OCI-LY7 (cell line): ENCODE results near the gene CHD9.

Source experiments
- EZH2phosphoT487 ChIP-seq: fragments of 200-600 bp; sonication (generic); IDR thresholded peaks from 2 replicates; pipeline ENCODE4 v1.6.1; 2018; ENCODE audit warnings: low read depth, borderline replicate concordance, mild to moderate bottlenecking, mixed run types, antibody characterized with exemption, low read length, moderate library complexity, mixed read lengths
- TF ChIP-seq, protein P1 (sequence below): fragments of 200-600 bp; sonication (generic); conservative IDR thresholded peaks from 2 replicates; pipeline ENCODE4 v1.5.1; 2014; ENCODE audit warnings: mild to moderate bottlenecking, antibody characterized with exemption, low read length, moderate library complexity, mixed read lengths

- TF ChIP-seq, protein P1, sequence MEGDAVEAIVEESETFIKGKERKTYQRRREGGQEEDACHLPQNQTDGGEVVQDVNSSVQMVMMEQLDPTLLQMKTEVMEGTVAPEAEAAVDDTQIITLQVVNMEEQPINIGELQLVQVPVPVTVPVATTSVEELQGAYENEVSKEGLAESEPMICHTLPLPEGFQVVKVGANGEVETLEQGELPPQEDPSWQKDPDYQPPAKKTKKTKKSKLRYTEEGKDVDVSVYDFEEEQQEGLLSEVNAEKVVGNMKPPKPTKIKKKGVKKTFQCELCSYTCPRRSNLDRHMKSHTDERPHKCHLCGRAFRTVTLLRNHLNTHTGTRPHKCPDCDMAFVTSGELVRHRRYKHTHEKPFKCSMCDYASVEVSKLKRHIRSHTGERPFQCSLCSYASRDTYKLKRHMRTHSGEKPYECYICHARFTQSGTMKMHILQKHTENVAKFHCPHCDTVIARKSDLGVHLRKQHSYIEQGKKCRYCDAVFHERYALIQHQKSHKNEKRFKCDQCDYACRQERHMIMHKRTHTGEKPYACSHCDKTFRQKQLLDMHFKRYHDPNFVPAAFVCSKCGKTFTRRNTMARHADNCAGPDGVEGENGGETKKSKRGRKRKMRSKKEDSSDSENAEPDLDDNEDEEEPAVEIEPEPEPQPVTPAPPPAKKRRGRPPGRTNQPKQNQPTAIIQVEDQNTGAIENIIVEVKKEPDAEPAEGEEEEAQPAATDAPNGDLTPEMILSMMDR, result peak; percentile 44
- no peak for TF ChIP-seq EZH2phosphoT487
Measured at GRCh38 chr16:53061701-53062159, 6.9 kb downstream of the CHD9 start.
